Tibial artery (tissue), 4 donors: Measurements from ENCODE around the gene HDAC1.
"Not testable (repeated sequence)": the region's sequence is repeated elsewhere in the genome, so short reads cannot be mapped to it uniquely, and the experiment has no call there.

ENCODE experiments used
- DNase-seq, 2 donors: peaks; one replicate each; pipeline ENCODE4 v3.0.0-alpha.2; 2019
- H3K27ac ChIP-seq, 2 donors: fragments of 200-600 bp; sonication (generic) in 1 of 2; 1 replicate in 1 of 2; 2 replicates in 1 of 2; pipeline ENCODE4 v1.5.1; 2018 to 2019; ENCODE audit warnings: mild to moderate bottlenecking in 1 of 2
- H3K27me3 ChIP-seq, 2 donors: fragments of 200-600 bp; sonication (generic) in 1 of 2; one replicate each; pipeline versions ENCODE4 v1.5.1 to v1.6.0; 2016 to 2019
- H3K36me3 ChIP-seq, 3 donors: fragments of 200-600 bp; sonication (generic) in 2 of 3; one replicate each; pipeline ENCODE4 v1.5.1; 2016 to 2019; ENCODE audit warnings: mild to moderate bottlenecking in 2 of 3
- H3K4me1 ChIP-seq, 4 donors: fragments of 200-600 bp; sonication (generic) in 2 of 4; 1 replicate in 3 of 4; 2 replicates in 1 of 4; pipeline ENCODE4 v1.5.1; 2016 to 2019
- H3K4me3 ChIP-seq, 2 donors: fragments of 200-600 bp; sonication (generic) in 1 of 2; 1 replicate in 1 of 2; 2 replicates in 1 of 2; pipeline ENCODE4 v1.5.1; 2018 to 2019; ENCODE audit warnings: mild to moderate bottlenecking in 2 of 2
- H3K9me3 ChIP-seq, 3 donors: fragments of 200-600 bp; sonication (generic) in 1 of 3; one replicate each; pipeline ENCODE4 v1.5.1; 2016 to 2019
- CTCF ChIP-seq, 2 experiments: fragments of 200-600 bp in 1 of 2; fragments of 450-650 bp in 1 of 2; IDR thresholded peaks; one replicate each; pipeline ENCODE4 v1.5.1; 2017 to 2019; ENCODE audit warnings: antibody characterized with exemption in 2 of 2, mild to moderate bottlenecking in 1 of 2, moderate library complexity in 1 of 2
- intact Hi-C: fragments of 100-400 bp; cut with DNase I; formaldehyde crosslinking; loops from one replicate; pipeline ENCODE4 v1.15.0; 2023; ENCODE audit warnings: low total_unique reads

HDAC1 gene

GRCh38 chr1:32256473-32257226 lies 35.2 kb upstream of the HDAC1 start:
- Histone ChIP-seq H3K4me3 (no peak overlapping the region), H3K27ac (no peak overlapping the region), H3K36me3 (no peaks in the 10 kb centered on the region), H3K27me3 (peaks cover 0 to 7% of the 10 kb centered on the region in 2 donors), H3K9me3 (no peaks in the 10 kb centered on the region), H3K4me1 (no peaks in the 10 kb centered on the region)
- intact Hi-C loops = no loop called here
- DNase-seq = no peak
- no peak for TF ChIP-seq CTCF (IDR thresholded peaks at IDR 0.05)

- H3K27me3 ChIP-seq = peaks cover 0 to 7% of the 10 kb centered on the region in 2 donors
- H3K36me3 ChIP-seq = no peaks in the 10 kb centered on the region
- TF ChIP-seq CTCF (IDR thresholded peaks at IDR 0.05) = no peak
- intact Hi-C loops = no loop called here
- H3K27ac ChIP-seq = no peak overlapping the region
- no peak for DNase-seq
- H3K4me1 ChIP-seq = no peaks in the 10 kb centered on the region
- no peak overlapping the region for H3K4me3 ChIP-seq
- no peaks in the 10 kb centered on the region for H3K9me3 ChIP-seq
These were observed 34.7 kb upstream of the HDAC1 start for GRCh38 chr1:32257227-32257508.

GRCh38 chr1:32263236-32263593 lies 28.7 kb upstream of the HDAC1 start:
- intact Hi-C loops = not testable (repeated sequence)

GRCh38 chr1:32263744-32264143 lies 28.1 kb upstream of the HDAC1 start:
- Histone ChIP-seq H3K4me3 (no peak overlapping the region), H3K36me3 (no peaks in the 10 kb centered on the region), H3K4me1 (peaks cover 0 to 8% (median 3%) of the 10 kb centered on the region in 4 donors), H3K9me3 (no peaks in the 10 kb centered on the region), H3K27me3 (no peaks in the 10 kb centered on the region), H3K27ac (no peak overlapping the region)
- no peak for DNase-seq
- intact Hi-C loops = no loop called here
- no peak for TF ChIP-seq CTCF (IDR thresholded peaks at IDR 0.05)

More at GRCh38 chr1:32263236-32263593, 28.7 kb upstream of the HDAC1 start:
- H3K27ac ChIP-seq, H3K36me3 ChIP-seq, H3K4me3 ChIP-seq, H3K4me1 ChIP-seq, H3K9me3 ChIP-seq, DNase-seq, H3K27me3 ChIP-seq: not testable (repeated sequence)

GRCh38 chr1:32265846-32266245 lies 26.0 kb upstream of the HDAC1 start:
- DNase-seq = no peak
- H3K9me3 ChIP-seq = no peaks in the 10 kb centered on the region
- intact Hi-C loops = no loop called here

More at GRCh38 chr1:32265846-32266245, 26.0 kb upstream of the HDAC1 start:
- H3K27me3 ChIP-seq = no peaks in the 10 kb centered on the region
- H3K27ac ChIP-seq = no peak overlapping the region
- no peak for TF ChIP-seq CTCF (IDR thresholded peaks at IDR 0.05)
- H3K36me3 ChIP-seq = no peaks in the 10 kb centered on the region
- no peak overlapping the region for H3K4me3 ChIP-seq
- peaks cover 0 to 8% (median 3%) of the 10 kb centered on the region in 4 donors for H3K4me1 ChIP-seq
